Body of pancreas (tissue), 4 donors: ENCODE data around the gene HCFC1.

Experiments
- CTCF ChIP-seq, 7 experiments: fragments of 450-650 bp in 4 of 7; fragments of 200-600 bp in 3 of 7; sonication (generic) in 3 of 7; IDR thresholded peaks; one replicate each; pipeline ENCODE4 v1.5.1; 2016 to 2019; ENCODE audit warnings: antibody characterized with exemption in 7 of 7
- POLR2A ChIP-seq, 3 donors: fragments of 450-650 bp; IDR thresholded peaks; one replicate each; pipeline ENCODE4 v1.6.1; 2016; ENCODE audit warnings: antibody characterized with exemption in 3 of 3, mild to moderate bottlenecking in 2 of 3

- TF ChIP-seq POLR2A (IDR thresholded peaks at IDR 0.05) (no peak), CTCF (IDR thresholded peaks at IDR 0.05) (no peak)
These were observed 41.4 kb upstream of the HCFC1 start for GRCh38 chrX:154013001-154013421.
